Measurements from ENCODE around the gene SCUBE1.

DNA sequence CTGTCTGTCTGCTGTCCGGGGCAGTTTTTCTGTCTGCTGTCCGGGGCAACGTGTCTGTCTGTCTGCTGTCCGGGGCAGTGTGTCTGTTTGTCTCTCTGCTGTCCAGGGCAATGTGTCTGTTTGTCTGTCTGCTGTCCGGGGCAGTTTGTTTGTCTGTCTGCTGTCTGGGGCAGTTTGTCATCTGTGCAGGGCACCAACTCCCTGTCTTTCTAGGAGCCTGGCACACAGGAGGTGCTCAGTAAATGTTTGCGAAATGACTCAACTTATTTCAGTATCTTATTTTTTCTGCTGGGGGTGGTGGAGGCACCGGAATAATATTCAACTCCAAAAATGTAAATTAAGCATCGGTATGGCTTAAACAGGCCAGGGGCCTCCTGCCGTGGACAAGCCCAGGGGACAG lies 144.2 kb downstream of the SCUBE1 start:
- no peak for TF ChIP-seq POLR2AphosphoS5 (IDR thresholded peaks at IDR 0.05; ENCODE audit: insufficient read depth, low read depth, low read length)
- TF ChIP-seq, protein P1, sequence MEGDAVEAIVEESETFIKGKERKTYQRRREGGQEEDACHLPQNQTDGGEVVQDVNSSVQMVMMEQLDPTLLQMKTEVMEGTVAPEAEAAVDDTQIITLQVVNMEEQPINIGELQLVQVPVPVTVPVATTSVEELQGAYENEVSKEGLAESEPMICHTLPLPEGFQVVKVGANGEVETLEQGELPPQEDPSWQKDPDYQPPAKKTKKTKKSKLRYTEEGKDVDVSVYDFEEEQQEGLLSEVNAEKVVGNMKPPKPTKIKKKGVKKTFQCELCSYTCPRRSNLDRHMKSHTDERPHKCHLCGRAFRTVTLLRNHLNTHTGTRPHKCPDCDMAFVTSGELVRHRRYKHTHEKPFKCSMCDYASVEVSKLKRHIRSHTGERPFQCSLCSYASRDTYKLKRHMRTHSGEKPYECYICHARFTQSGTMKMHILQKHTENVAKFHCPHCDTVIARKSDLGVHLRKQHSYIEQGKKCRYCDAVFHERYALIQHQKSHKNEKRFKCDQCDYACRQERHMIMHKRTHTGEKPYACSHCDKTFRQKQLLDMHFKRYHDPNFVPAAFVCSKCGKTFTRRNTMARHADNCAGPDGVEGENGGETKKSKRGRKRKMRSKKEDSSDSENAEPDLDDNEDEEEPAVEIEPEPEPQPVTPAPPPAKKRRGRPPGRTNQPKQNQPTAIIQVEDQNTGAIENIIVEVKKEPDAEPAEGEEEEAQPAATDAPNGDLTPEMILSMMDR (IDR thresholded peaks at IDR 0.05; ENCODE audit: extremely low read depth in 1 of 2, insufficient read depth in 1 of 2, low read depth in 1 of 2, low read length in 2 of 2), result no peak
- TF ChIP-seq POLR2A (IDR thresholded peaks at IDR 0.05; ENCODE audit: low read depth, low read length), result no peak
- TF ChIP-seq EZH2 (IDR thresholded peaks at IDR 0.05; ENCODE audit: borderline replicate concordance, low read depth, low read length, severe bottlenecking), result no peak
- no peak for TF ChIP-seq JUN (IDR thresholded peaks at IDR 0.05; ENCODE audit: borderline replicate concordance, insufficient read depth, insufficient read length, low read depth)
- TF ChIP-seq, protein P2, sequence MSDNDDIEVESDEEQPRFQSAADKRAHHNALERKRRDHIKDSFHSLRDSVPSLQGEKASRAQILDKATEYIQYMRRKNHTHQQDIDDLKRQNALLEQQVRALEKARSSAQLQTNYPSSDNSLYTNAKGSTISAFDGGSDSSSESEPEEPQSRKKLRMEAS (IDR thresholded peaks at IDR 0.05; ENCODE audit: insufficient read depth, insufficient read length), result no peak

All from endothelial cell of umbilical vein (primary cell).